ENCODE measurements around the gene P3H2. TPM values are rescaled to one million over a fixed set of nuclear protein-coding genes. Genes with fewer than 3 reads are reported as not detected.

The P3H2 gene
- total and polyA plus RNA-seq, 2 donors (not counting 1 experiment from before 2014, with no cell fraction given) = not detected

DNA sequence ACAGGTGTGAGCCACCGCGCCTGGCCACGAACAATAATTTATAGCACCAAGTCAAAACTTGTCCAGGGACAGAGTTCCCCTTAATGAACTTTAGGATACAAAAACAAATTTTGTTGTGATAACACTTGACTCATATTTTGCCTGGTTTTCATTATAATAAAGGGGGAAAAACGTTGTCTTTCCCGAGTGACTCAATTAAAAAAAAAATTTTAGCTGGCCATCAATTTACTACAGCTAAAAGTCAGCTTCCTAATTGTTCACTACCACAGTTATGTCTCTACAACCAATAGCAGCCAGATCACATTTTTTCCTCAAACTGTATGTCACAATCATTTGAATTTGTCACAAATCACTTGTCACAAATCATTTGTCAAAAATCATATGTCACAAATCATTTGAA lies 116.0 kb downstream of the P3H2 start:
- no peak for ATAC-seq (ENCODE audit: low read depth)
- H3K27me3 Mint-ChIP-seq = peaks cover 7% of the 10 kb centered on the region
- no peaks in the 10 kb centered on the region for H3K4me1 ChIP-seq (ENCODE audit: control insufficient read depth in 2 of 2, insufficient read depth in 2 of 2, low read length in 2 of 2)
- intact Hi-C loops (cut with micrococcal nuclease) = no loop called here
- no peaks in the 10 kb centered on the region for H3K79me2 ChIP-seq (ENCODE audit: control insufficient read depth, insufficient read depth, low read length)
- no peak overlapping the region for H3K27ac Mint-ChIP-seq
- no peak overlapping the region for H3K4me2 ChIP-seq (replicated peaks; ENCODE audit: low read depth, low read length, poor library complexity, severe bottlenecking)
- H3K36me3 ChIP-seq (replicated peaks in 1 of 2; ENCODE audit: control extremely low read depth in 1 of 2, control insufficient read depth in 1 of 2, extremely low read depth in 1 of 2, insufficient read depth in 2 of 2, low read length in 1 of 2) = no peaks in the 10 kb centered on the region
- H3K4me3 ChIP-seq (ENCODE audit: control extremely low read depth in 1 of 5, extremely low read depth in 1 of 5, insufficient read depth in 1 of 5, low read depth in 2 of 5, low read length in 4 of 5) = no peak overlapping the region
- ChIA-PET POLR2A (no interaction called here), CTCF (no interaction called here)
- H3K9ac ChIP-seq (ENCODE audit: low read length) = no peak overlapping the region
- no peak overlapping the region for H3K4me3 Mint-ChIP-seq
- H2AFZ ChIP-seq (ENCODE audit: insufficient read depth, low read depth, low read length, poor library complexity, severe bottlenecking) = no peak overlapping the region
- 100% methylated on average over 1 of the region's 5 CpGs for WGBS (ENCODE audit: insufficient coverage)
- DNase-seq = no peak
- H3K9me3 Mint-ChIP-seq (ENCODE audit: insufficient read depth) = no peaks in the 10 kb centered on the region
- no peaks in the 10 kb centered on the region for H4K20me1 ChIP-seq (ENCODE audit: control insufficient read depth, insufficient read depth, low read length, poor library complexity, severe bottlenecking)
- H3K27ac ChIP-seq (ENCODE audit: low read length in 2 of 2) = no peak overlapping the region
- no peaks in the 10 kb centered on the region for H3K4me1 Mint-ChIP-seq
- no peaks in the 10 kb centered on the region for H3K9me3 ChIP-seq (ENCODE audit: control extremely low read depth in 1 of 3, control insufficient read depth in 2 of 3, insufficient read depth in 1 of 3, low read length in 2 of 3)
- no peaks in the 10 kb centered on the region for H3K27me3 ChIP-seq (replicated peaks in 1 of 4; ENCODE audit: control extremely low read depth in 1 of 4, control insufficient read depth in 3 of 4, insufficient read depth in 4 of 4, low read length in 3 of 4)
- TF ChIP-seq CTCF (IDR thresholded peaks at IDR 0.05) = no peak
- TF ChIP-seq EZH2 (IDR thresholded peaks at IDR 0.05; ENCODE audit: borderline replicate concordance, insufficient read depth, low read depth, low read length, poor library complexity, severe bottlenecking) = no peak

GRCh38 chr3:190003681-190004123 lies 117.0 kb downstream of the P3H2 start:
- DNase-seq (no peak), ATAC-seq (ENCODE audit: low read depth) (no peak)
- Mint-ChIP-seq H3K9me3 (ENCODE audit: insufficient read depth) (no peaks in the 10 kb centered on the region), H3K4me3 (no peak overlapping the region), H3K27ac (no peak overlapping the region), H3K4me1 (no peaks in the 10 kb centered on the region), H3K27me3 (peaks cover 7% of the 10 kb centered on the region)
- no peak overlapping the region for H3K9ac ChIP-seq (ENCODE audit: low read length)
- no peaks in the 10 kb centered on the region for H3K27me3 ChIP-seq (replicated peaks in 1 of 4; ENCODE audit: control extremely low read depth in 1 of 4, control insufficient read depth in 3 of 4, insufficient read depth in 4 of 4, low read length in 3 of 4)
- no peak overlapping the region for H3K4me2 ChIP-seq (replicated peaks; ENCODE audit: low read depth, low read length, poor library complexity, severe bottlenecking)
- H4K20me1 ChIP-seq (ENCODE audit: control insufficient read depth, insufficient read depth, low read length, poor library complexity, severe bottlenecking) = no peaks in the 10 kb centered on the region
- POLR2A ChIA-PET = no interaction called here
- no peak overlapping the region for H3K27ac ChIP-seq (ENCODE audit: low read length in 2 of 2)
- no peaks in the 10 kb centered on the region for H3K79me2 ChIP-seq (ENCODE audit: control insufficient read depth, insufficient read depth, low read length)
- intact Hi-C loops (cut with micrococcal nuclease) = no loop called here
- 100% methylated on average over 2 of the region's 3 CpGs for WGBS (ENCODE audit: insufficient coverage)
- TF ChIP-seq EZH2 (IDR thresholded peaks at IDR 0.05; ENCODE audit: borderline replicate concordance, insufficient read depth, low read depth, low read length, poor library complexity, severe bottlenecking) (no peak), CTCF (IDR thresholded peaks at IDR 0.05) (no peak)
- no peak overlapping the region for H3K4me3 ChIP-seq (ENCODE audit: control extremely low read depth in 1 of 5, extremely low read depth in 1 of 5, insufficient read depth in 1 of 5, low read depth in 2 of 5, low read length in 4 of 5)
- H3K4me1 ChIP-seq (ENCODE audit: control insufficient read depth in 2 of 2, insufficient read depth in 2 of 2, low read length in 2 of 2) = no peaks in the 10 kb centered on the region
- CTCF ChIA-PET = no interaction called here
- H2AFZ ChIP-seq (ENCODE audit: insufficient read depth, low read depth, low read length, poor library complexity, severe bottlenecking) = no peak overlapping the region
- no peaks in the 10 kb centered on the region for H3K9me3 ChIP-seq (ENCODE audit: control extremely low read depth in 1 of 3, control insufficient read depth in 2 of 3, insufficient read depth in 1 of 3, low read length in 2 of 3)
- H3K36me3 ChIP-seq (replicated peaks in 1 of 2; ENCODE audit: control extremely low read depth in 1 of 2, control insufficient read depth in 1 of 2, extremely low read depth in 1 of 2, insufficient read depth in 2 of 2, low read length in 1 of 2) = no peaks in the 10 kb centered on the region

Data from B cell (primary cell).